IMR-90 (cell line): ENCODE results near the gene FBXW4. TPM values are rescaled to one million over a fixed set of nuclear protein-coding genes. Genes with fewer than 3 reads are reported as not detected.
A peak's percentile ranks its signal among the peaks of the same experiment; 100 is the strongest.

ENCODE experiments used
- ATAC-seq: fragments of 200-7000 bp; cut with Tn5 transposase; 2 replicates; pipeline ENCODE4 v1.9.1; 2020; ENCODE audit warnings: low read depth, mild to moderate bottlenecking, moderate library complexity
- BruUV-seq: library from RNA; stranded (reverse); fragments of 400-500 nt; replicated peaks from 2 replicates; lab custom pipeline; 2021; lab: Mats Ljungman, UMichigan
- CTCF ChIA-PET: fragments of 300-600 bp; formaldehyde crosslinking; extraction: SDS; loops from one replicate; lab custom pipeline; 2021; ENCODE audit warnings: antibody characterized with exemption; lab: Yijun Ruan, JAX
- POLR2A ChIA-PET: fragments of 300-600 bp; sonication (Branson Sonifier 250); formaldehyde crosslinking; loops from one replicate; lab custom pipeline; 2022; ENCODE audit warnings: antibody characterized with exemption; ENCODE audit not compliant: unreplicated experiment; lab: Charles Lee
- DNase-seq: peaks from one replicate; pipeline ENCODE4 v3.0.0; 2013
- H2AFZ ChIP-seq: replicated peaks from 2 replicates; pipeline ENCODE3; 2013; ENCODE audit warnings: low read length, mild to moderate bottlenecking; ENCODE audit not compliant: poor library complexity
- H2AK5ac ChIP-seq: 2 replicates; pipeline ENCODE4 v1.6.1; 2013; ENCODE audit warnings: low read depth, low read length, inconsistent platforms
- H2AK9ac ChIP-seq: replicated peaks from 2 replicates; pipeline ENCODE3; 2013; ENCODE audit warnings: mild to moderate bottlenecking, low read depth, low read length, moderate library complexity; ENCODE audit not compliant: poor library complexity
- H2BK120ac ChIP-seq: 2 replicates; pipeline ENCODE4 v1.6.1; 2013; ENCODE audit warnings: low read depth, low read length, inconsistent platforms
- H2BK15ac ChIP-seq: 3 replicates; pipeline ENCODE4 v1.6.1; 2013; ENCODE audit warnings: low read depth, low read length, inconsistent platforms
- H2BK20ac ChIP-seq: 2 replicates; pipeline ENCODE4 v1.6.1; 2013; ENCODE audit warnings: low read depth, mild to moderate bottlenecking, inconsistent platforms, low read length, moderate library complexity
- H2BK5ac ChIP-seq: 2 replicates; pipeline ENCODE4 v1.6.1; 2013; ENCODE audit warnings: mild to moderate bottlenecking, low read depth, low read length, inconsistent platforms; ENCODE audit not compliant: poor library complexity, severe bottlenecking
- H3K14ac ChIP-seq: replicated peaks from 2 replicates; pipeline ENCODE4 v1.6.1; 2013; ENCODE audit warnings: low read depth, low read length, inconsistent platforms
- H3K18ac ChIP-seq: 2 replicates; pipeline ENCODE4 v1.6.1; 2013; ENCODE audit warnings: low read depth, low read length, control low read depth
- H3K23ac ChIP-seq: 2 replicates; pipeline ENCODE4 v1.6.1; 2013; ENCODE audit warnings: low read depth, low read length, inconsistent platforms
- H3K27ac ChIP-seq: 2 replicates; pipeline ENCODE4 v1.5.1; 2013; ENCODE audit warnings: mild to moderate bottlenecking, control low read depth, low read length; ENCODE audit not compliant: insufficient read depth
- H3K27me3 ChIP-seq: 2 replicates; pipeline ENCODE4 v1.6.1; 2013; ENCODE audit warnings: low read length; ENCODE audit not compliant: control insufficient read depth, insufficient read depth
- H3K36me3 ChIP-seq: 2 replicates; pipeline ENCODE4 v1.6.1; 2013; ENCODE audit warnings: low read length, mixed read lengths; ENCODE audit not compliant: control insufficient read depth, insufficient read depth
- H3K4ac ChIP-seq: 2 replicates; pipeline ENCODE4 v1.6.1; 2013; ENCODE audit warnings: low read depth, low read length, inconsistent platforms
- H3K4me1 ChIP-seq: 2 replicates; pipeline ENCODE4 v1.6.1; 2013; ENCODE audit warnings: low read length, mixed read lengths; ENCODE audit not compliant: control insufficient read depth, insufficient read depth
- H3K4me2 ChIP-seq: 2 replicates; pipeline ENCODE4 v1.6.1; 2013; ENCODE audit warnings: low read depth, mild to moderate bottlenecking, control low read depth, low read length, moderate library complexity
- H3K4me3 ChIP-seq: 2 replicates; pipeline ENCODE4 v1.5.1; 2013; ENCODE audit warnings: low read depth, mild to moderate bottlenecking, control low read depth, low read length, moderate library complexity; ENCODE audit not compliant: insufficient read depth
- H3K56ac ChIP-seq: 2 replicates; pipeline ENCODE4 v1.6.1; 2013; ENCODE audit warnings: low read length, inconsistent platforms; ENCODE audit not compliant: insufficient read depth; ENCODE audit errors: extremely low read depth
- H3K79me1 ChIP-seq, 2 experiments: 2 replicates each; pipeline ENCODE4 v1.6.1; 2013; ENCODE audit warnings: low read length in 2 of 2, inconsistent platforms in 1 of 2, low read depth in 1 of 2
- H3K9ac ChIP-seq: 2 replicates; pipeline ENCODE4 v1.6.1; 2013; ENCODE audit warnings: low read depth, low read length, control low read depth
- H3K9me1 ChIP-seq: 2 replicates; pipeline ENCODE4 v1.6.1; 2013; ENCODE audit warnings: low read length, inconsistent platforms; ENCODE audit not compliant: insufficient read depth
- H3K9me3 ChIP-seq: 2 replicates; pipeline ENCODE4 v1.6.1; 2013; ENCODE audit warnings: low read length; ENCODE audit not compliant: control insufficient read depth, insufficient read depth
- H4K20me1 ChIP-seq: 2 replicates; pipeline ENCODE4 v1.6.1; 2013; ENCODE audit warnings: low read length, inconsistent platforms; ENCODE audit not compliant: insufficient read depth
- H4K5ac ChIP-seq: 2 replicates; pipeline ENCODE4 v1.6.1; 2013; ENCODE audit warnings: mild to moderate bottlenecking, low read depth, low read length, control low read depth
- H4K8ac ChIP-seq, 2 experiments: 2 replicates each; pipeline ENCODE4 v1.6.1; 2013; ENCODE audit warnings: low read depth in 2 of 2, low read length in 2 of 2, control low read depth in 1 of 2, inconsistent platforms in 1 of 2
- H4K91ac ChIP-seq: 2 replicates; pipeline ENCODE4 v1.6.1; 2013; ENCODE audit warnings: low read depth, low read length, inconsistent platforms; ENCODE audit not compliant: insufficient read depth
- BHLHE40 ChIP-seq: fragments of 150-350 bp; IDR thresholded peaks from 2 replicates; pipeline ENCODE4 v1.6.1; 2016; ENCODE audit warnings: mild to moderate bottlenecking, low read depth, low read length
- CEBPB ChIP-seq: IDR thresholded peaks from 2 replicates; pipeline ENCODE4 v1.6.1; 2012; ENCODE audit warnings: low read depth, low read length, improper control_type of control experiment
- CHD1 ChIP-seq: IDR thresholded peaks from 2 replicates; pipeline ENCODE4 v1.6.1; 2012; ENCODE audit warnings: low read depth, low read length, improper control_type of control experiment
- CTCF ChIP-seq: conservative IDR thresholded peaks from 2 replicates; pipeline ENCODE4 v1.5.1; 2012; ENCODE audit warnings: mild to moderate bottlenecking, low read depth, low read length, improper control_type of control experiment
- ELK1 ChIP-seq: fragments of 150-350 bp; IDR thresholded peaks from 2 replicates; pipeline ENCODE4 v1.6.1; 2016; ENCODE audit warnings: low read depth, mild to moderate bottlenecking, low read length, moderate library complexity, borderline replicate concordance
- FOS ChIP-seq: fragments of 150-350 bp; IDR thresholded peaks from 2 replicates; pipeline ENCODE4 v1.6.1; 2016; ENCODE audit warnings: low read depth, low read length
- MAFK ChIP-seq: IDR thresholded peaks from 2 replicates; pipeline ENCODE4 v1.6.1; 2012; ENCODE audit warnings: low read depth, low read length, improper control_type of control experiment
- MAZ ChIP-seq: IDR thresholded peaks from 2 replicates; pipeline ENCODE4 v1.6.1; 2012; ENCODE audit warnings: low read depth, mild to moderate bottlenecking, low read length, improper control_type of control experiment, moderate library complexity, borderline replicate concordance
- NFE2L2 ChIP-seq: fragments of 150-350 bp; IDR thresholded peaks from 2 replicates; pipeline ENCODE4 v1.6.1; 2016; ENCODE audit warnings: low read depth, mild to moderate bottlenecking, low read length
- POLR2A ChIP-seq: IDR thresholded peaks from 2 replicates; pipeline ENCODE4 v1.6.1; 2012; ENCODE audit warnings: mild to moderate bottlenecking, low read depth, low read length
- RAD21 ChIP-seq: IDR thresholded peaks from 2 replicates; pipeline ENCODE4 v1.6.1; 2012; ENCODE audit warnings: low read length, improper control_type of control experiment
- RCOR1 ChIP-seq: IDR thresholded peaks from 2 replicates; pipeline ENCODE4 v1.6.1; 2012; ENCODE audit warnings: mild to moderate bottlenecking, low read length, improper control_type of control experiment; ENCODE audit not compliant: insufficient replicate concordance
- RFX5 ChIP-seq: IDR thresholded peaks from 2 replicates; pipeline ENCODE4 v1.8.0; 2012; ENCODE audit warnings: low read depth, mild to moderate bottlenecking, low read length, moderate library complexity
- SMC3 ChIP-seq: fragments of 150-350 bp; IDR thresholded peaks from 2 replicates; pipeline ENCODE4 v1.6.1; 2016; ENCODE audit warnings: low read depth, mild to moderate bottlenecking, antibody characterized with exemption, low read length, moderate library complexity
- USF2 ChIP-seq: fragments of 150-350 bp; IDR thresholded peaks from 2 replicates; pipeline ENCODE4 v1.6.1; 2017; ENCODE audit warnings: mild to moderate bottlenecking, antibody characterized with exemption, low read length, low read depth
- WGBS, 2 experiments: methylation state at CpG; one replicate each; pipeline versions ENCODE4 v1.1.5 to v1.1.7; 2013; ENCODE audit warnings: missing lambda C conversion rate in 2 of 2; ENCODE audit not compliant: insufficient read length in 1 of 2; ENCODE audit errors: extremely low coverage in 2 of 2; 5-methylcytosine and 5-hydroxymethylcytosine counted together
- dilution Hi-C: fragments of 300-500 bp; cut with HindIII; formaldehyde crosslinking; loops from one replicate; pipeline ENCODE4 v1.14.3; 2018; ENCODE audit warnings: low sequenced_read_pairs; ENCODE audit not compliant: unreplicated experiment
- in situ Hi-C: fragments of 300-500 bp; cut with MboI; formaldehyde crosslinking; loops from 3 replicates; pipeline ENCODE4 v1.14.3; 2019; ENCODE audit warnings: low sequenced_read_pairs, inconsistent platforms, mixed read lengths
- intact Hi-C: fragments of 100-400 bp; cut with micrococcal nuclease; formaldehyde crosslinking; loops from 2 replicates; pipeline ENCODE4 v1.10.0; 2022
- polyA plus RNA-seq, 3 experiments: library from polyadenylated mRNA; depleted of rRNA; stranded (reverse); fragments of >200 nt; gene quantifications; 2 replicates each; pipeline ENCODE4 v1.2.3, GENCODE V29; 2012; ENCODE audit warnings: low replicate concordance in 1 of 3
- total RNA-seq: library from RNA; depleted of rRNA; stranded (reverse); fragments of >200 nt; gene quantifications from 2 replicates; pipeline ENCODE4 v1.2.3, GENCODE V29; 2012

FBXW4 gene
- total and polyA plus RNA-seq, 2 of the 4 experiments (the other 2 are of a cell fraction): 19.3 to 26.7 TPM

GRCh38 chr10:101663097-101663496, 31.9 kb downstream of the FBXW4 start:
- no peak overlapping the region for H3K4me2 ChIP-seq
- no peaks in the 10 kb centered on the region for H3K9me3 ChIP-seq
- no peak overlapping the region for H3K14ac ChIP-seq
- H3K56ac ChIP-seq: no peak overlapping the region
- H3K4me3 ChIP-seq: no peak overlapping the region
- no peak overlapping the region for H2BK15ac ChIP-seq
- H3K9me1 ChIP-seq: peaks cover 8% of the 10 kb centered on the region
- no peak overlapping the region for H3K23ac ChIP-seq
- H3K36me3 ChIP-seq: peaks cover 41% of the 10 kb centered on the region
- H3K27me3 ChIP-seq: no peaks in the 10 kb centered on the region
- peaks cover 0 to 3% of the 10 kb centered on the region in 2 experiments; a peak in 1 of 4 replicates for H3K79me1 ChIP-seq
- no peak for ATAC-seq
- intact Hi-C loops (no loop called here), in situ Hi-C loops (no loop called here), dilution Hi-C loops (no loop called here)
- peak overlapping the region; percentile 44 for H2AK9ac ChIP-seq
- H4K20me1 ChIP-seq: no peaks in the 10 kb centered on the region
- no peak overlapping the region for H4K91ac ChIP-seq
- CTCF ChIA-PET: no interaction called here
- no peak overlapping the region for H2AFZ ChIP-seq
- no TSS peak for BruUV-seq
- TF ChIP-seq USF2 (no peak), MAZ (no peak), CTCF (no peak), SMC3 (no peak), RFX5 (no peak), BHLHE40 (no peak), FOS (no peak), POLR2A (no peak), CEBPB (no peak), RCOR1 (no peak), RAD21 (no peak), MAFK (no peak), ELK1 (no peak), NFE2L2 (no peak), CHD1 (no peak)
- no peak overlapping the region for H2BK20ac ChIP-seq
- no peak overlapping the region for H2BK120ac ChIP-seq
- no peak for DNase-seq
- no peak overlapping the region for H4K5ac ChIP-seq
- H3K4ac ChIP-seq: no peak overlapping the region
- H3K9ac ChIP-seq: no peak overlapping the region
- H3K18ac ChIP-seq: no peak overlapping the region
- no peak overlapping the region for H3K27ac ChIP-seq
- H2BK5ac ChIP-seq: no peak overlapping the region
- no peak overlapping the region for H4K8ac ChIP-seq
- POLR2A ChIA-PET: no interaction called here
- WGBS, 2 experiments: no CpG with 5 or more reads among the region's 1 CpG
- H3K4me1 ChIP-seq: no peaks in the 10 kb centered on the region; the same call in 1 of the 2 replicates
- no peak overlapping the region for H2AK5ac ChIP-seq
